Measurements from ENCODE around the gene ATP6V0E1.

Gene ATP6V0E1

GRCh38 chr5:172956936-172957335, 26.6 kb upstream of the ATP6V0E1 start (continued):
- TF ChIP-seq ZNF148 (tag by site-specific recombination; IDR thresholded peaks at IDR 0.05; ENCODE audit: borderline replicate concordance), result no peak

- TF ChIP-seq ZNF558 (tag by site-specific recombination; IDR thresholded peaks at IDR 0.05) (no peak), ZNF24 (tag by site-specific recombination; IDR thresholded peaks at IDR 0.05) (peak; percentile 79; the same call in 1 of the 2 replicates)
- Histone ChIP-seq H3K4me3 (ENCODE audit: low read depth, low read length) (no peak overlapping the region), H3K4me1 (ENCODE audit: control insufficient read depth, insufficient read depth, low read length) (peaks cover 2% of the 10 kb centered on the region; the same call in 1 of the 2 replicates), H3K27ac (ENCODE audit: extremely low read depth, low read depth, low read length) (no peak overlapping the region), H3K36me3 (ENCODE audit: control insufficient read depth in 2 of 2, insufficient read depth in 1 of 2, low read length in 2 of 2) (peaks cover 0 to 17% of the 10 kb centered on the region in 2 experiments; a peak in 1 of 3 replicates), H3K9me3 (ENCODE audit: control insufficient read depth, insufficient read depth, low read depth, low read length) (no peaks in the 10 kb centered on the region)
- POLR2A ChIA-PET, result no interaction called here
- CTCF ChIA-PET, result interaction anchor here (1.2 kb wide), 1 partner anchor 18 kb away, joined by 3 read pairs; no protein-coding TSS in a partner anchor
Observed at GRCh38 chr5:172957458-172957857, 26.1 kb upstream of the ATP6V0E1 start.

- Histone ChIP-seq H3K27ac (ENCODE audit: extremely low read depth, low read depth, low read length) (no peak overlapping the region), H3K4me1 (ENCODE audit: control insufficient read depth, insufficient read depth, low read length) (peaks cover 2% of the 10 kb centered on the region; the same call in 1 of the 2 replicates), H3K9me3 (ENCODE audit: control insufficient read depth, insufficient read depth, low read depth, low read length) (no peaks in the 10 kb centered on the region), H3K36me3 (ENCODE audit: control insufficient read depth in 2 of 2, insufficient read depth in 1 of 2, low read length in 2 of 2) (peaks cover 7 to 25% of the 10 kb centered on the region in 2 experiments; a peak in 2 of 3 replicates), H3K4me3 (ENCODE audit: low read depth, low read length) (peak overlapping the region; percentile 62)
- ChIA-PET POLR2A (interaction anchor here (0.6 to 1.7 kb wide), 12 partner anchors 11 to 242 kb away, joined by 3 to 9 read pairs (median 4); partner anchors contain the start of genes ATP6V0E1 and DUSP1), CTCF (interaction anchor here (0.6 to 1.4 kb wide), 6 partner anchors 16 to 370 kb away, joined by 3 to 4 read pairs (median 3); partner anchors contain the start of gene STC2)
- TF ChIP-seq ZBTB6 (tag by site-specific recombination; IDR thresholded peaks at IDR 0.05), result no peak
- TF ChIP-seq ZNF473 (tag by site-specific recombination; IDR thresholded peaks at IDR 0.05), result no peak
- TF ChIP-seq ZNF610 (tag by site-specific recombination; IDR thresholded peaks at IDR 0.05; ENCODE audit: borderline replicate concordance), result peak; percentile 36; the same call in 1 of the 2 replicates
- TF ChIP-seq KLF8 (tag by site-specific recombination; IDR thresholded peaks at IDR 0.05), result no peak; the same call in 1 of the 2 replicates
- TF ChIP-seq ZNF341 (tag by site-specific recombination; IDR thresholded peaks at IDR 0.05; ENCODE audit: low read depth), result no peak
- no peak for TF ChIP-seq ZNF398 (tag by site-specific recombination; IDR thresholded peaks at IDR 0.05)
- TF ChIP-seq ZNF146 (tag by site-specific recombination; IDR thresholded peaks at IDR 0.05), result no peak
- no peak for TF ChIP-seq ZNF639 (tag by site-specific recombination; IDR thresholded peaks at IDR 0.05)
- no peak for TF ChIP-seq ZNF394 (tag by site-specific recombination; IDR thresholded peaks at IDR 0.05; ENCODE audit: borderline replicate concordance)
- no peak for TF ChIP-seq PRDM6 (tag by site-specific recombination; IDR thresholded peaks at IDR 0.05)
- TF ChIP-seq ZNF660 (tag by site-specific recombination; IDR thresholded peaks at IDR 0.05), result no peak
- TF ChIP-seq ZNF707 (tag by site-specific recombination; IDR thresholded peaks at IDR 0.05), result no peak
- no peak for TF ChIP-seq ZBTB48 (tag by site-specific recombination; IDR thresholded peaks at IDR 0.05)
- TF ChIP-seq ZNF785 (tag by site-specific recombination; IDR thresholded peaks at IDR 0.05), result no peak
- TF ChIP-seq OVOL3 (tag by site-specific recombination; IDR thresholded peaks at IDR 0.05), result no peak
- TF ChIP-seq ZNF416 (tag by site-specific recombination; IDR thresholded peaks at IDR 0.05), result no peak
- no peak for TF ChIP-seq ZFP3 (tag by site-specific recombination; IDR thresholded peaks at IDR 0.05; ENCODE audit: low read depth)
- TF ChIP-seq HIC1 (tag by site-specific recombination; IDR thresholded peaks at IDR 0.05), result peak; percentile 79
Observed at GRCh38 chr5:172958331-172959046, 25.1 kb upstream of the ATP6V0E1 start.

All from HEK293 (cell line).